WTC11 (cell line): ENCODE results near the gene HCRT.

Source experiments
- JUN ChIP-seq: sonication (generic); formaldehyde crosslinking; IDR thresholded peaks from 2 replicates; pipeline ENCODE4 v1.8.0; 2023; ENCODE audit warnings: mild to moderate bottlenecking, missing genetic modification reagents
- NFYB ChIP-seq: sonication (generic); formaldehyde crosslinking; conservative IDR thresholded peaks from 2 replicates; pipeline ENCODE4 v1.8.0; 2022; ENCODE audit warnings: low read depth, missing genetic modification reagents

GRCh38 chr17:42221886-42222745, 36.9 kb upstream of the HCRT start:
- TF ChIP-seq NFYB (CRISPR knock-in tag) (no peak), JUN (CRISPR knock-in tag) (no peak)
